ENCODE results near the gene CBFB.

CBFB gene

DNA sequence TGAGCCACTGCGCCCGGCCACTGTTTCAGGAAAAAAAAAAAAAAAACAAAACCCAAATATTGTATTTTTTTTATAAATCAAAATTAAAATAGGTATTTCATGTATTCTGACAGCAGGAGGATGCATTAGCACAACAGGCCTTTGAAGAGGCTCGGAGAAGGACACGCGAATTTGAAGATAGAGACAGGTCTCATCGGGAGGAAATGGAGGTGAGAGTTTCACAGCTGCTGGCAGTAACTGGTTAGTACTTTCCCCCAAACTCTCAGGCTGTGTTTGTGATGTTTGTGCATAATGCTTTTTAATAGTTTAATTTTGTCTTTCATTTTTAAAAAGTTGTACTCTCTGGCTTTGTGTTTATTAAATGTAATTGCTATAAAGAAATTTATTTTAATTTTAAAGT lies 53.2 kb downstream of the CBFB start:
- DNase-seq, result no peak
- no peaks in the 10 kb centered on the region for H3K9me3 ChIP-seq
- peaks cover 0 to 5% (median 0%) of the 10 kb centered on the region in 4 donors for H3K4me1 ChIP-seq
- intact Hi-C loops (cut with DNase I; ENCODE audit: low total_unique reads), result no loop called here
- peaks cover 8 to 19% (median 12%) of the 10 kb centered on the region in 3 donors for H3K36me3 ChIP-seq
- H3K27ac ChIP-seq, result no peak overlapping the region
- no peaks in the 10 kb centered on the region for H3K27me3 ChIP-seq
- TF ChIP-seq, protein P1, sequence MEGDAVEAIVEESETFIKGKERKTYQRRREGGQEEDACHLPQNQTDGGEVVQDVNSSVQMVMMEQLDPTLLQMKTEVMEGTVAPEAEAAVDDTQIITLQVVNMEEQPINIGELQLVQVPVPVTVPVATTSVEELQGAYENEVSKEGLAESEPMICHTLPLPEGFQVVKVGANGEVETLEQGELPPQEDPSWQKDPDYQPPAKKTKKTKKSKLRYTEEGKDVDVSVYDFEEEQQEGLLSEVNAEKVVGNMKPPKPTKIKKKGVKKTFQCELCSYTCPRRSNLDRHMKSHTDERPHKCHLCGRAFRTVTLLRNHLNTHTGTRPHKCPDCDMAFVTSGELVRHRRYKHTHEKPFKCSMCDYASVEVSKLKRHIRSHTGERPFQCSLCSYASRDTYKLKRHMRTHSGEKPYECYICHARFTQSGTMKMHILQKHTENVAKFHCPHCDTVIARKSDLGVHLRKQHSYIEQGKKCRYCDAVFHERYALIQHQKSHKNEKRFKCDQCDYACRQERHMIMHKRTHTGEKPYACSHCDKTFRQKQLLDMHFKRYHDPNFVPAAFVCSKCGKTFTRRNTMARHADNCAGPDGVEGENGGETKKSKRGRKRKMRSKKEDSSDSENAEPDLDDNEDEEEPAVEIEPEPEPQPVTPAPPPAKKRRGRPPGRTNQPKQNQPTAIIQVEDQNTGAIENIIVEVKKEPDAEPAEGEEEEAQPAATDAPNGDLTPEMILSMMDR (IDR thresholded peaks at IDR 0.05), result no peak
- no peak overlapping the region for H3K4me3 ChIP-seq

DNA sequence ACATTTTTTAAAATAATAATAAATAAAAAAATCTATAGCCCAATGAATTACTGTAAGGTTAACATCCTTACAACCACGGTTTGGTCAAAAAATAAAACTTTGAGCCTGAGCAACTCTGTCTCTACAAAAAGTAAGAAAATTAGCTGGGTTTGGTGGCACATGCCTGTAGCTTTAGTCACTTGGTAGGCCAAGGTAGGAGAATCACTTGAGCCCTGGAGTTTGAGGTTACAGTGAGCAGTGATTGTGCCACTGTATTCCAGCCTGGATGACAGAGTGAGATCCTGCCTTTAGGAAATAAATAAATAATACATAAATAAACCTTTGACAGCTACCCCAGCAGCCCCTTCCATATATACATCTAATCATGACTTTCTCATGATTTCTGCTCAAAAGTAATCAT lies 53.9 kb downstream of the CBFB start:
- H3K27ac ChIP-seq, result no peak overlapping the region
- H3K4me1 ChIP-seq, result peaks cover 0 to 5% (median 0%) of the 10 kb centered on the region in 4 donors
- TF ChIP-seq, protein P1 (IDR thresholded peaks at IDR 0.05), result no peak
- H3K4me3 ChIP-seq, result no peak overlapping the region
- no peaks in the 10 kb centered on the region for H3K9me3 ChIP-seq
- intact Hi-C loops (cut with DNase I; ENCODE audit: low total_unique reads), result no loop called here
- H3K36me3 ChIP-seq, result peaks cover 8 to 17% (median 12%) of the 10 kb centered on the region in 3 donors
- DNase-seq, result no peak
- H3K27me3 ChIP-seq, result no peaks in the 10 kb centered on the region

DNA sequence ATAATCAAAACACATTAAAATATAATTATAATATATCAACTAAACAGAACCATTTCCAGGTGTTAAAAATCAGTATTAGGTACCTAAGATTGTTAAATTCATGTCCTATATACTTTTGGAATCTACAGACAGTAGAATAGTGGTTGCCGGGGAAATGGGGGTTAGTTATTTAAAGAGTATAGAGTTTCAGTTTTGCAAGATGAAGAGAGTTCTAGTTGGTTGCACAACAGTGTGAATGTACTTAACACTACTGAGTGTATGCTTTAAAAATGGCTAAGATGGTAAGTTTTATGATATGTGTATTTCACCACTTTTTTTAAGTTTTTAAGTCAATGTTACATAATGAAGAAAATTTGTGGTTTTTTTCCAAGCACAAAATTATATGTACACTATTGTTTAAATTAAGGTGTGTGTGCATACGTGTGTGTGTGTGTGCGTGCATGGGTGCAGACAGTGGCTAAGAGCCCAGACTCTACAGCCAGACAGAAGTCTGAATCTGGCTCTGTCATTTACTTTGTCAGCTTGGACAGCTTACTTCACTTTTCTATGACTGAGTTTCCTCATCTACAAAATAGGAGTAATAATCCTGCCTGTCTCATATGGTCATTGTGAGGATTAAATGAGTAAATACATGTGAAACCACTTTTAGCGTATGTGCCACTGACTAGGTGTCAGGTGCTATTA lies 55.5 kb downstream of the CBFB start:
- Histone ChIP-seq H3K36me3 (peaks cover 7 to 12% (median 8%) of the 10 kb centered on the region in 3 donors), H3K4me3 (no peak overlapping the region), H3K9me3 (no peaks in the 10 kb centered on the region), H3K27ac (no peak overlapping the region), H3K27me3 (no peaks in the 10 kb centered on the region), H3K4me1 (peaks cover 0 to 5% (median 0%) of the 10 kb centered on the region in 4 donors)
- TF ChIP-seq, protein P1 (IDR thresholded peaks at IDR 0.05), result no peak
- intact Hi-C loops (cut with DNase I; ENCODE audit: low total_unique reads), result no loop called here
- no peak for DNase-seq

DNA sequence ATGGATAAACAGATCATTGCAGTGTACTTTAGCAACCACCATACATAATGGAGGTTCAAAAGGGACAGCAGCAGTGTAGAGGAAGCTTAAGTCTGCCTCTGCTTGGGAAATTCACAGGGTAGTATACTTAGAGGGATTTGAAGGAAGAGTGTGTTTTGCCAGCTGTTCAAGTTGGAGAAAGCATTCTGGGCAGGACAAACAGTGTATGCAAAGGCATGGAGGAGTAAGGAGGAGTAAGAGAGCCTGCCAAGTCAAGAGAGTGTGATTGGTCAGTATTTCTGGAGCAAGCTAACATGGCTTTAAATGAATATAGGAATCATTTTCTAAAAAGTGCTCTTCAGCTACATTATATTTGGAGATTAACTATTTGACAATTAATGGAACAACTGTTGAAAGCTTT lies 57.9 kb downstream of the CBFB start:
- Histone ChIP-seq H3K27ac (no peak overlapping the region), H3K4me3 (no peak overlapping the region), H3K27me3 (no peaks in the 10 kb centered on the region), H3K36me3 (peaks cover 7 to 12% (median 8%) of the 10 kb centered on the region in 3 donors), H3K9me3 (no peaks in the 10 kb centered on the region), H3K4me1 (peaks cover 0 to 5% (median 0%) of the 10 kb centered on the region in 4 donors)
- TF ChIP-seq, protein P1 (IDR thresholded peaks at IDR 0.05), result no peak
- intact Hi-C loops (cut with DNase I; ENCODE audit: low total_unique reads), result no loop called here
- no peak for DNase-seq

DNA sequence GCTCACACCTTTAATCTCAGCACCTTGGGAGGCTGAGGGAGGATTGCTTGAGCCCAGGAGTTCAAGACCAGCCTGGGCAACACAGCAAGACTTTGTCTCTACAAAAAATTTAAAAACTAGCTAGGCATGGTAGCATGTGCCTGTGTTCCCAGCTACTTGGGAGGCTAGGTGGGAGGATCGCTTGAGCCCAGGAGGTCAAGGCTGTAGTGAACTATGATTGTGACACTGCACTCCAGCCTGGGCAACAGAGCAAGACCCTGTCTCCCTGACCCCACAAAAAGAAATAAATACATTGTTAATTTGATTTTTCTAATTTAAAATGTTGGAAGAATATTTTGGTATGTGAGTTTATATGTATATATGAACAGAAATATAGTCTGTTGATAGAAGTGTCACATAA lies 58.3 kb downstream of the CBFB start:
- H3K9me3 ChIP-seq, result no peaks in the 10 kb centered on the region
- H3K4me3 ChIP-seq, result no peak overlapping the region
- TF ChIP-seq, protein P1 (IDR thresholded peaks at IDR 0.05), result no peak
- DNase-seq, result no peak
- H3K4me1 ChIP-seq, result peaks cover 0 to 5% (median 0%) of the 10 kb centered on the region in 4 donors
- H3K36me3 ChIP-seq, result peaks cover 7 to 12% (median 8%) of the 10 kb centered on the region in 3 donors
- intact Hi-C loops (cut with DNase I; ENCODE audit: low total_unique reads), result no loop called here
- H3K27ac ChIP-seq, result no peak overlapping the region
- no peaks in the 10 kb centered on the region for H3K27me3 ChIP-seq
